Measurements from ENCODE around the gene CFAP92.

Gene CFAP92

GRCh38 chr3:128971421-128972100, 22.3 kb downstream of the CFAP92 start:
- H3K27ac ChIP-seq (ENCODE audit: low read depth, low read length, poor library complexity, severe bottlenecking): no peak overlapping the region
- no peaks in the 10 kb centered on the region for H3F3A ChIP-seq (ENCODE audit: insufficient read depth, low read length)
- H3K4me1 ChIP-seq (ENCODE audit: insufficient read depth, low read length, severe bottlenecking): peaks cover 4% of the 10 kb centered on the region
- no peaks in the 10 kb centered on the region for H3K27me3 ChIP-seq (ENCODE audit: insufficient read depth, low read length)
- TF ChIP-seq EZH2 (IDR thresholded peaks at IDR 0.05; ENCODE audit: borderline replicate concordance, low read length): no peak
- no peak for TF ChIP-seq CTCF (IDR thresholded peaks at IDR 0.05; ENCODE audit: low read length)
- no peaks in the 10 kb centered on the region for H4K20me1 ChIP-seq (ENCODE audit: insufficient read depth, low read length)
- H3K36me3 ChIP-seq (ENCODE audit: insufficient read depth, low read length): no peaks in the 10 kb centered on the region
- H3K79me2 ChIP-seq (ENCODE audit: insufficient read depth, low read length): no peaks in the 10 kb centered on the region
- no peak overlapping the region for H3K4me3 ChIP-seq (ENCODE audit: low read depth, low read length, poor library complexity, severe bottlenecking)
- no peaks in the 10 kb centered on the region for H3K9me2 ChIP-seq (ENCODE audit: low read depth, low read length)
- H3K9ac ChIP-seq (ENCODE audit: low read length): no peak overlapping the region
- no peak overlapping the region for H3K4me2 ChIP-seq (ENCODE audit: low read length)
- no peak overlapping the region for H2AFZ ChIP-seq (ENCODE audit: low read length)
- H3K9me3 ChIP-seq (ENCODE audit: low read length): no peaks in the 10 kb centered on the region

- Histone ChIP-seq H3F3A (ENCODE audit: insufficient read depth, low read length) (no peaks in the 10 kb centered on the region), H3K27ac (ENCODE audit: low read depth, low read length, poor library complexity, severe bottlenecking) (no peak overlapping the region), H2AFZ (ENCODE audit: low read length) (no peak overlapping the region), H3K79me2 (ENCODE audit: insufficient read depth, low read length) (no peaks in the 10 kb centered on the region), H3K4me1 (ENCODE audit: insufficient read depth, low read length, severe bottlenecking) (peaks cover 4% of the 10 kb centered on the region), H3K9me2 (ENCODE audit: low read depth, low read length) (no peaks in the 10 kb centered on the region), H3K9ac (ENCODE audit: low read length) (no peak overlapping the region), H3K4me2 (ENCODE audit: low read length) (no peak overlapping the region), H3K36me3 (ENCODE audit: insufficient read depth, low read length) (no peaks in the 10 kb centered on the region), H4K20me1 (ENCODE audit: insufficient read depth, low read length) (no peaks in the 10 kb centered on the region), H3K4me3 (ENCODE audit: low read depth, low read length, poor library complexity, severe bottlenecking) (no peak overlapping the region), H3K27me3 (ENCODE audit: insufficient read depth, low read length) (no peaks in the 10 kb centered on the region; the same call in 1 of the 2 replicates), H3K9me3 (ENCODE audit: low read length) (no peaks in the 10 kb centered on the region)
- TF ChIP-seq CTCF (IDR thresholded peaks at IDR 0.05; ENCODE audit: low read length) (no peak), EZH2 (IDR thresholded peaks at IDR 0.05; ENCODE audit: borderline replicate concordance, low read length) (no peak)
These were observed 23.2 kb downstream of the CFAP92 start for GRCh38 chr3:128970740-128971047.

GRCh38 chr3:128969993-128970739, 23.7 kb downstream of the CFAP92 start:
- H3K9me3 ChIP-seq (ENCODE audit: low read length): no peaks in the 10 kb centered on the region
- no peaks in the 10 kb centered on the region for H4K20me1 ChIP-seq (ENCODE audit: insufficient read depth, low read length)
- no peak overlapping the region for H3K4me3 ChIP-seq (ENCODE audit: low read depth, low read length, poor library complexity, severe bottlenecking)
- H3K4me2 ChIP-seq (ENCODE audit: low read length): no peak overlapping the region
- H2AFZ ChIP-seq (ENCODE audit: low read length): no peak overlapping the region
- peaks cover 4% of the 10 kb centered on the region for H3K4me1 ChIP-seq (ENCODE audit: insufficient read depth, low read length, severe bottlenecking)
- H3K9me2 ChIP-seq (ENCODE audit: low read depth, low read length): no peaks in the 10 kb centered on the region
- no peak overlapping the region for H3K9ac ChIP-seq (ENCODE audit: low read length)
- H3K27ac ChIP-seq (ENCODE audit: low read depth, low read length, poor library complexity, severe bottlenecking): no peak overlapping the region
- peaks cover 4% of the 10 kb centered on the region; the same call in 1 of the 2 replicates for H3K27me3 ChIP-seq (ENCODE audit: insufficient read depth, low read length)
- no peaks in the 10 kb centered on the region for H3K79me2 ChIP-seq (ENCODE audit: insufficient read depth, low read length)
- no peaks in the 10 kb centered on the region for H3K36me3 ChIP-seq (ENCODE audit: insufficient read depth, low read length)
- TF ChIP-seq EZH2 (IDR thresholded peaks at IDR 0.05; ENCODE audit: borderline replicate concordance, low read length): no peak
- TF ChIP-seq CTCF (IDR thresholded peaks at IDR 0.05; ENCODE audit: low read length): peak; percentile 100
- no peaks in the 10 kb centered on the region for H3F3A ChIP-seq (ENCODE audit: insufficient read depth, low read length)

Data from OCI-LY1 (cell line).